CD4-positive, alpha-beta memory T cell (primary cell): Measurements from ENCODE around the gene LIN37. TPM values are rescaled to one million over a fixed set of nuclear protein-coding genes. Genes with fewer than 3 reads are reported as not detected.

Experiments
- CTCF ChIA-PET: fragments of 350-600 bp; sonication (Branson Sonifier 250); formaldehyde crosslinking; loops from one replicate; lab custom pipeline; 2021; ENCODE audit warnings: inconsistent platforms; ENCODE audit not compliant: partially characterized antibody; lab: Charles Lee
- POLR2A ChIA-PET: fragments of 350-600 bp; sonication (Branson Sonifier 250); formaldehyde crosslinking; loops from one replicate; lab custom pipeline; 2021; ENCODE audit not compliant: partially characterized antibody; lab: Charles Lee
- DNase-seq, 5 donors: peaks; one replicate each; pipeline versions ENCODE4 v3.0.0 to v3.0.0-alpha.2; 2020 to 2022; ENCODE audit warnings: mixed read lengths in 1 of 5
- H3K27ac ChIP-seq: one replicate; pipeline ENCODE4 v1.7.0; 2013; ENCODE audit warnings: low read depth, low read length
- H3K27me3 ChIP-seq: 2 replicates; pipeline ENCODE4 v1.7.0; 2013; ENCODE audit warnings: mild to moderate bottlenecking, low read length, moderate library complexity; ENCODE audit not compliant: insufficient read depth
- H3K36me3 ChIP-seq: 2 replicates; pipeline ENCODE4 v1.7.0; 2013; ENCODE audit warnings: mild to moderate bottlenecking, low read length, moderate library complexity; ENCODE audit not compliant: insufficient read depth
- H3K4me1 ChIP-seq: 2 replicates; pipeline ENCODE4 v1.7.0; 2013; ENCODE audit warnings: mild to moderate bottlenecking, low read length, moderate library complexity; ENCODE audit not compliant: insufficient read depth
- H3K4me3 ChIP-seq, 2 donors: one replicate each; pipeline ENCODE4 v1.7.0; 2013; ENCODE audit warnings: low read length in 2 of 2, mild to moderate bottlenecking in 1 of 2
- H3K9me3 ChIP-seq, 2 donors: one replicate each; pipeline ENCODE4 v1.7.0; 2013; ENCODE audit warnings: low read length in 2 of 2, control low read depth in 1 of 2; ENCODE audit not compliant: control insufficient read depth in 1 of 2
- H3K27ac Mint-ChIP-seq, 7 donors: one replicate each; pipeline ENCODE4 v1.8.0; 2020 to 2021; ENCODE audit warnings: mixed read lengths in 7 of 7, mild to moderate bottlenecking in 6 of 7, inconsistent platforms in 3 of 7, moderate library complexity in 3 of 7
- H3K27me3 Mint-ChIP-seq, 2 donors: one replicate each; pipeline ENCODE4 v1.8.0; 2020 to 2021; ENCODE audit warnings: mixed read lengths in 2 of 2
- H3K36me3 Mint-ChIP-seq, 2 donors: one replicate each; pipeline ENCODE4 v1.8.0; 2020 to 2021; ENCODE audit warnings: mixed read lengths in 2 of 2, inconsistent platforms in 1 of 2, mild to moderate bottlenecking in 1 of 2
- H3K4me1 Mint-ChIP-seq, 4 donors: one replicate each; pipeline ENCODE4 v1.8.0; 2020 to 2021; ENCODE audit warnings: mixed read lengths in 4 of 4, mild to moderate bottlenecking in 1 of 4
- H3K4me3 Mint-ChIP-seq, 8 donors: one replicate each; pipeline ENCODE4 v1.8.0; 2020 to 2021; ENCODE audit warnings: mixed read lengths in 8 of 8, mild to moderate bottlenecking in 7 of 8, moderate library complexity in 6 of 8, inconsistent platforms in 3 of 8
- H3K9me3 Mint-ChIP-seq, 8 donors: one replicate each; pipeline ENCODE4 v1.8.0; 2020 to 2021; ENCODE audit warnings: mixed read lengths in 8 of 8, mild to moderate bottlenecking in 5 of 8, inconsistent platforms in 3 of 8, moderate library complexity in 1 of 8
- intact Hi-C: fragments of 100-400 bp; cut with micrococcal nuclease; formaldehyde crosslinking; loops from one replicate; pipeline ENCODE4 v1.15.1; 2023
- polyA plus RNA-seq, 2 donors: library from polyadenylated mRNA; unstranded; fragments of 300-500 nt; fragmentation: Illumina TruSeq; gene quantifications; one replicate each; pipeline ENCODE4 v1.2.3, GENCODE V29; 2021
- total RNA-seq, 2 experiments: library from RNA; stranded (reverse); gene quantifications; one replicate each; pipeline ENCODE4 v1.2.3, GENCODE V29; 2021

The LIN37 gene
- total and polyA plus RNA-seq, 4 experiments from 2014 or later, result 8.3 to 29.4 (median 19.8) TPM

GRCh38 chr19:35783469-35784434 lies 35.4 kb downstream of the LIN37 start:
- Mint-ChIP-seq H3K9me3 (peaks cover 0 to 2% (median 0%) of the 10 kb centered on the region in 8 donors), H3K4me3 (no peak overlapping the region), H3K36me3 (peaks cover 7 to 19% of the 10 kb centered on the region in 2 donors), H3K27ac (no peak overlapping the region), H3K27me3 (no peaks in the 10 kb centered on the region), H3K4me1 (peaks cover 0 to 1% (median 0%) of the 10 kb centered on the region in 4 donors)
- ChIA-PET CTCF (no interaction called here), POLR2A (no interaction called here)
- intact Hi-C loops, result no loop called here
- H3K27ac ChIP-seq, result no peak overlapping the region
- no peak for DNase-seq
- H3K27me3 ChIP-seq, result no peaks in the 10 kb centered on the region
- H3K4me1 ChIP-seq, result no peaks in the 10 kb centered on the region
- H3K36me3 ChIP-seq, result peaks cover 8% of the 10 kb centered on the region
- H3K4me3 ChIP-seq, result no peak overlapping the region
- H3K9me3 ChIP-seq, result no peaks in the 10 kb centered on the region

- ChIA-PET POLR2A (no interaction called here), CTCF (no interaction called here)
- Mint-ChIP-seq H3K9me3 (peaks cover 0 to 2% (median 0%) of the 10 kb centered on the region in 8 donors), H3K4me3 (no peak overlapping the region), H3K36me3 (peaks cover 7 to 17% of the 10 kb centered on the region in 2 donors), H3K27ac (no peak overlapping the region), H3K27me3 (no peaks in the 10 kb centered on the region), H3K4me1 (peaks cover 0 to 1% (median 0%) of the 10 kb centered on the region in 4 donors)
- Histone ChIP-seq H3K4me3 (no peak overlapping the region), H3K27me3 (no peaks in the 10 kb centered on the region), H3K9me3 (no peaks in the 10 kb centered on the region), H3K36me3 (peaks cover 8% of the 10 kb centered on the region), H3K27ac (no peak overlapping the region), H3K4me1 (no peaks in the 10 kb centered on the region)
- intact Hi-C loops, result no loop called here
- DNase-seq, result no peak
Observed at GRCh38 chr19:35784503-35785338, 36.3 kb downstream of the LIN37 start.

GRCh38 chr19:35785339-35785627 lies 36.9 kb downstream of the LIN37 start:
- no peak overlapping the region for H3K4me3 Mint-ChIP-seq
- H3K9me3 ChIP-seq, result no peaks in the 10 kb centered on the region

GRCh38 chr19:35786299-35787160 lies 38.2 kb downstream of the LIN37 start:
- peak overlapping the region in 1 of 7 donors; percentile 71 for H3K27ac Mint-ChIP-seq
- Histone ChIP-seq H3K27ac (no peak overlapping the region), H3K4me1 (no peaks in the 10 kb centered on the region), H3K9me3 (no peaks in the 10 kb centered on the region), H3K4me3 (no peak overlapping the region), H3K36me3 (peaks cover 3% of the 10 kb centered on the region), H3K27me3 (no peaks in the 10 kb centered on the region)
- CTCF ChIA-PET, result no interaction called here
- peaks cover 0 to 1% (median 0%) of the 10 kb centered on the region in 4 donors for H3K4me1 Mint-ChIP-seq
- H3K27me3 Mint-ChIP-seq, result no peaks in the 10 kb centered on the region
- H3K36me3 Mint-ChIP-seq, result peaks cover 7 to 9% of the 10 kb centered on the region in 2 donors
- no peak overlapping the region for H3K4me3 Mint-ChIP-seq
- H3K9me3 Mint-ChIP-seq, result peaks cover 0 to 2% (median 0%) of the 10 kb centered on the region in 8 donors
- intact Hi-C loops, result no loop called here
- DNase-seq, result no peak
- POLR2A ChIA-PET, result no interaction called here

More at GRCh38 chr19:35785339-35785627, 36.9 kb downstream of the LIN37 start:
- Histone ChIP-seq H3K4me1 (no peaks in the 10 kb centered on the region), H3K36me3 (peaks cover 8% of the 10 kb centered on the region), H3K27me3 (no peaks in the 10 kb centered on the region), H3K27ac (no peak overlapping the region), H3K4me3 (no peak overlapping the region)
- POLR2A ChIA-PET, result no interaction called here
- CTCF ChIA-PET, result no interaction called here
- H3K4me1 Mint-ChIP-seq, result peaks cover 0 to 1% (median 0%) of the 10 kb centered on the region in 4 donors
- intact Hi-C loops, result no loop called here
- peaks cover 7 to 15% of the 10 kb centered on the region in 2 donors for H3K36me3 Mint-ChIP-seq
- no peak overlapping the region for H3K27ac Mint-ChIP-seq
- no peaks in the 10 kb centered on the region for H3K27me3 Mint-ChIP-seq
- peaks cover 0 to 2% (median 0%) of the 10 kb centered on the region in 8 donors for H3K9me3 Mint-ChIP-seq
- no peak for DNase-seq

- Histone ChIP-seq H3K36me3 (no peaks in the 10 kb centered on the region), H3K4me3 (no peak overlapping the region), H3K27ac (no peak overlapping the region), H3K9me3 (no peaks in the 10 kb centered on the region), H3K27me3 (no peaks in the 10 kb centered on the region), H3K4me1 (no peaks in the 10 kb centered on the region)
- peaks cover 0 to 1% (median 0%) of the 10 kb centered on the region in 4 donors for H3K4me1 Mint-ChIP-seq
- no peak overlapping the region for H3K27ac Mint-ChIP-seq
- ChIA-PET POLR2A (no interaction called here), CTCF (no interaction called here)
- intact Hi-C loops, result no loop called here
- DNase-seq, result no peak
- no peak overlapping the region for H3K4me3 Mint-ChIP-seq
- no peaks in the 10 kb centered on the region for H3K27me3 Mint-ChIP-seq
- H3K36me3 Mint-ChIP-seq, result peaks cover 7% of the 10 kb centered on the region in 2 donors
- peaks cover 0 to 2% (median 0%) of the 10 kb centered on the region in 8 donors for H3K9me3 Mint-ChIP-seq
Observed at GRCh38 chr19:35787227-35787799, 38.9 kb downstream of the LIN37 start.

- Mint-ChIP-seq H3K9me3 (peaks cover 0 to 2% (median 0%) of the 10 kb centered on the region in 8 donors), H3K4me3 (no peak overlapping the region), H3K27me3 (peaks cover 0 to 3% of the 10 kb centered on the region in 2 donors), H3K36me3 (peaks cover 0 to 2% of the 10 kb centered on the region in 2 donors), H3K27ac (no peak overlapping the region), H3K4me1 (no peaks in the 10 kb centered on the region)
- no peaks in the 10 kb centered on the region for H3K36me3 ChIP-seq
- POLR2A ChIA-PET, result no interaction called here
- CTCF ChIA-PET, result no interaction called here
- H3K4me1 ChIP-seq, result no peaks in the 10 kb centered on the region
- H3K27ac ChIP-seq, result no peak overlapping the region
- no peaks in the 10 kb centered on the region for H3K27me3 ChIP-seq
- H3K4me3 ChIP-seq, result no peak overlapping the region
- no peak for DNase-seq
- intact Hi-C loops, result no loop called here
- H3K9me3 ChIP-seq, result no peaks in the 10 kb centered on the region
Observed at GRCh38 chr19:35788205-35788960, 40.0 kb downstream of the LIN37 start.
